Activated CD8-positive, alpha-beta memory T cell treated with anti-CD3 and anti-CD28 coated beads, Interleukin-2, amount 50 U/mL, for 4 hours (primary cell): Measurements from ENCODE around the gene IGLL1.
"Not testable (repeated sequence)": the region's sequence is repeated elsewhere in the genome, so short reads cannot be mapped to it uniquely, and the experiment has no call there.

Experiments used
- DNase-seq: peaks from one replicate; pipeline ENCODE4 v3.0.0-alpha.2; 2020

The IGLL1 gene

DNA sequence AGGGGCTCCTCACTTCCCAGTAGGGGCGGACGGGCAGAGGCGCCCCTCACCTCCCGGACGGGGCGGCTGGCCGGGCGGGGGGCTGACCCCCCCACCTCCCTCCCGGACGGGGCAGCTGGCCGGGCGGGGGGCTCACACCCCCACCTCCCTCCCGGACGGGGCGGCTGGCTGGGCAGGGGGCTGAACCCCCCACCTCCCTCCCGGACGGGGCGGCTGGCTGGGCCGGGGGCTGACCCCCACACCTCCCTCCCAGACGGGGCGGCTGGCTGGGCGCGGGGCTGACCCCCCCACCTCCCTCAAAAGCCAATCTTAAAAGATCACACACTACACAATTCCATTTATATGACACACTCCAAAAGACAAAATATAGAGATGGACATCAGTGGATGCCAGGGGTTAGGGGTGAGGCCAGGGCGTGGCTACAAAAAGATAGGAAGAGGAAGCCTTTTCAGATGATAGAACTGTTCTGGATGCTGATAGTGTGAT is 19.0 kb downstream of the IGLL1 start:
- peak; percentile 4 for DNase-seq

GRCh38 chr22:23560215-23560614 is 19.9 kb downstream of the IGLL1 start:
- DNase-seq: not testable (repeated sequence)

DNA sequence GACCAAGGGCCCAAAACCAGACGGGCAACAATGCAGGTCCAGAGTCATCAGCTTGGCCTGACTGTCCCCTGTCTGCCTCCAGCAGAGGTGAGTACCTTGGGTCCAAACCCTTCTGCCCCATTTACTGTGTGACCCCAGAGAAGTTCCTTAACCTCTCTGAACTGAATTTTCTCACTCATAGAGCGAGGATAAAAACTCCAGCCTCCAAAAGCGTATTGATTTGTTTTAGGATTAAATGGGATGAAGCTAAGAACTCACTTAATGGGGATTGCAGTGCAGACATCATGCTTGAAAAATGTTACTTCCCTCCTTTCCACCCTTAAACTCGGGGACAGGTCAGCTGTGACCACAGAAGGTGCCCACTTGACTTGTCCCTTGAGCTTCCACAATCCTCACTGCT is 22.6 kb downstream of the IGLL1 start:
- no peak for DNase-seq

DNA sequence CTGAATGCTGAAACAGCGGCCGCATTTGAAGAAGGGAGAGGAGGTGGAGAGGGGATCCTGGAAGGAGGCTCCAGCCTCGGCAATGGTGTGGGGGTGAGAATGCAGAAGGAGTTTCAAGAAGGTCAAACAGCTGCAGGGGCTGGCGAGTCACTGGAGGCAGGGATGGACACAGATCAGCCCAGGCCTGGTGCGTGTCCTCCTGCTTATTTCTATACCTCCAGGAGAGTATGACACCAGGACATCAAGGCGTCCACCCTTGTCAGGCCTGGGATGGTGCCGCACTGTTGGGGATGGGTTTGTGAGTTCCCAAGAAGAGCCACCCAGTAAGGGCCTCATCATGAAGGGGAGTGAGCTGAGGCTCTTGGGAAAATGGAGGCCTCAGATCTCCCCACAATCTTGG is 23.1 kb downstream of the IGLL1 start:
- DNase-seq: peak; percentile 2

- peak; percentile 5 for DNase-seq
Measured at GRCh38 chr22:23556026-23556620, 24.0 kb downstream of the IGLL1 start.

DNA sequence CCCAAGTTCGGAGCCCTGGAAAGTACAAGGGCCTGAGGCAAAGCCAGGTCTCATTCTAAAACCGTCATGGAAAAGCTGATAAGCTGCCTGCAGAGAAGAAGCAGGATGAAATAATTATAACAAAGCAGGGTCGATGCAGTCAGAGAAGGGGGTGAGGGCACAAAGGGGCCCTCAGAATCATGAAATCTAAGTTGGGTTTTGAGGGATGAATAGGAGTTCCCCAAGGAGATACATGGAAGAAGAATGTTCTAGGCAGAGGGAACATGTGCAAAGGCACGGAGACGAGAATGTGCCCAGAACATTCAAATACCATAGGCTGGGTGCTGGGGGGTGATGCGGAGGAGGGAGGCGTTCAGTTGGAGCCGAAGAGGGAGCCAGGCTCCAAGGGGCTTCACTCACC is 25.0 kb downstream of the IGLL1 start:
- peak; percentile 1 for DNase-seq

DNA sequence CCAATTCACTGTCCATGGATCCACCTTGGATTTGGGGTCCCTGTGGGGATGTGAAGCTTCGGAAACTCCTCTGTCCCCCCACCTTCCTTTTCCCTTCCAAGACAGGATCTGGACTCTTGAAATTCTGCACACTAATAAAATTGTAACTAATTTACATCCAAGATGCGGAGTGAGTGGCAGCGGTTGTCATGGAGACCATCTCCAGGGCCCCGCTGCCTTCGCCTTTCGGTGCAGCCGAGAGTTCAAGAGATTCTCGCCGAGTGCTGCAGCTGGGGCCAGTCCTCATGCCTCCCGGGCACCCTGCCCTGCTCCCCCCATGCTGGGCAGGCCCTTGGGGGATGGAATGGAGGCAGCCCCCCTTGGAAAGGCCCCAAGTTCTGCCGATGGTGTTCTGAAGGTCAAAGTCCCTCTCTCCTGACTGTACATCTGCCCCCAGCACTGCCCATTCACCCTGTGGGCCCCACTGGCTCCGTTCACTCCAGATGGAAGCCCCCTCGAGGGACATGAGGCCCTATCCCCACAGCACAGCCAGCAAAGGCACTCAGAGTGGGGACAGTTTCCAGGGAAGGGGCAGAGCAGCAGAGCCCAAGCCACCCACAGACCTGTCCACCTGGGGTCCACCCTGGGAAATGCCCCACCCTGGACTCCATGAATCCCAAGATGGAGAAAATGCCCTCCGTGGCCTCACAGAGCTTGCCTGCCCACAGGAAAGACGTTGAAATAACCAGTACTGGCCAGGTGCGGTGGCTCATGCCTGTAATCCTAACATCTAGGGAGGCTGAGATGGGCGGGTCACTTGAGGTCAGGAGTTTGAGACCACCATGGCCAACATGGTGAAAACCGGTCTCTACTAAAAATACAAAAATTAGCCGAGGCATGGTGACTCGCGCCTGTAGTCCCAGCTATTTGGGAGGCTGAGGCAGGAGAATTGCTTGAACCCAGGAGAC is 25.9 kb downstream of the IGLL1 start:
- DNase-seq: peak; percentile 15

GRCh38 chr22:23553438-23553837 is 26.7 kb downstream of the IGLL1 start:
- DNase-seq: no peak

DNA sequence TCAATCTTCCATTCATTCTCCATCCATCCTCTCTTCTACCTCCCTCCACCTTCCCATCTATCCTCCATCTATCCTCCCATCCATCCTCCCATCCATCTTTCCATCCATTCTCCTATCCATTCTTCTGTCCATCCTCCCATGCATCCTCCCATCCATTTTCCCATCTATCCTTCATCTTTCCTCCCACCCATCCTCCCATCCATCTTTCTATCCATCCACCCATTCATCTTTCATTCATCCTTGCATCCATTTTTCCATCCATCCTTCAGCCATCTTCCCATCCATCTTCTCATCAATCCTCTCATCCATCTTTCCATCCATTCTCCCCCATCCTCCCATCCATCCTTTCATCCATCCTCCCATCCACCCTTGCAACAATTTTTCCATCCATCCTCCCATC is 27.5 kb downstream of the IGLL1 start:
- DNase-seq: no peak

DNA sequence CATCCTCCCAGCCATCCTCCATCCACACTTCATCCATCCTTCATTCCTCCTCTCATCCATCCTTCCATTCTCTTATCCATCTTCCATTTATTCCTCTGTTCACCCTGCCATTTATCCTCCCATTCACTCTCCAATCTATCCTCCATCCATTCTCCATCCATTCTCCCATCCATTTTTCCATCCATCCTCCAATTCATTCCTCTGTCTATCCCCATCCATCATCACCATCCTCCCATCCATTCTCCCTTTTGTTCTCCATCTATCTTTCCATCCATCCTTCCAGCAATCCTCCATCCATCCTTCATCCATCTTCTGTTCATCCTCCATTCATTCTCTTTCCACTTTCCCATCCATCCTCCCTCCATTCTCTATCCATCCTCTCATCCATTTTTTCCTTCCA is 28.7 kb downstream of the IGLL1 start:
- no peak for DNase-seq

DNA sequence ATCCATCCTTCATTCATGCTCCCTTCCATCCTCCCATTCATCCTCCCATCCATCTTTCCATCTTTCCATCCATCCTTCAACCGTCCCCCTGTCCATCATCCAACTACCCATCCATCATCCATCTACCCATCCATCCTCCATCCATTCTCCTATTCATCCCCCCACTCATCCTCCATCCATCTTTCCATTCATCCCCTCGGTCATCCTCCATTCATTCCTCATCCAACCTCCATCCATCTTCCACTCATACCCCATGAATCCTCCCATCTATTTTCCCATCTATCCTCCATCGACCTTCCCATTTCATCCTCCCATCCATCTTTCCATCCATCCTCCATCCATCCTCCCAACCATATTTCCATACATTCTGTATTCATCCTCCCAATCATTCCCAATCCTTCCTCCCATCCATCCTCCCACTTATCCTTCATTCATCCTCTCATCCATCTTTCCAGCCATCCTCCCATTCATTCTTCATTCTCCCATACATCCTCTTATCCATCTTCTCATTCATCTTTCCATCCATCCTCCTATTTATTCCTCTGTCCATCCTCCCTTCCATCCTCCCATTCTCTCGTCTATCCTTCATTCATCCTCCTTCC is 29.9 kb downstream of the IGLL1 start:
- no peak for DNase-seq

- DNase-seq: peak; percentile 5
Measured at GRCh38 chr22:23549198-23549595, 30.9 kb downstream of the IGLL1 start.

DNA sequence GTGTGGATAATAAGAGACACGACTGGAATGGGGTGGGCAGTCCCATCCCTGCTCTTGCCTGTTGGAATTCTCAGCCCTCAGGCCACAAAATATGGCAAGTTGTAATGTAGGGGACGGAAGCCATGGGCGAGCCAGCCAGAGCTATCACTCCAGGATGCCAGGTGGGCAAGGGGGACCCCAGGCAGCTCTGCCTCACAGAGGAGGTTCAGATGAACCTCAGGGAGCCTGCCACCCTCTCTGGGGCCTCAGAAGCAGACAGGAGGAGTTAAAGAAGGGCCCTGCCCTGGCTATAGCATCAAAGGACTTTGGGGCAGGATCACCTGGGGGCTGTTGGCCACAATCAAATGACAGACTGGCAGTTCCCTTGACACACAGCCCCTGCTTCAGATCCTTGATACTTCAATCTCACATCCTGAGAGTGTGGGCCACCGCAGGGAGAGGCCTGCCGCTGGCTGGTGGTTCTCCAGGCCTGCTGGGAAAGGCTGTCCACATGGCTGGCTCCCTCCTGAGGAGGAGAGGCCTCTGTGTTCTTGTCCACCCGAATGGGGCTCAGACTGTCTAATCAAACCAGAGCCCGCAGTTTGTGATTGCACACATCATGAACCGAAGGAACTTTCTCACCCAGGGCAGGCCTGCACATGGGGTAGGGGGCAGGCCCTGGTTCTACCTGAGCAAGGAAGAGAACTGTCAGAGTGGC is 31.4 kb downstream of the IGLL1 start:
- DNase-seq: no peak

- DNase-seq: no peak
Measured at GRCh38 chr22:23547818-23548500, 32.1 kb downstream of the IGLL1 start.

GRCh38 chr22:23547382-23547781 is 32.7 kb downstream of the IGLL1 start:
- DNase-seq: peak; percentile 6

DNA sequence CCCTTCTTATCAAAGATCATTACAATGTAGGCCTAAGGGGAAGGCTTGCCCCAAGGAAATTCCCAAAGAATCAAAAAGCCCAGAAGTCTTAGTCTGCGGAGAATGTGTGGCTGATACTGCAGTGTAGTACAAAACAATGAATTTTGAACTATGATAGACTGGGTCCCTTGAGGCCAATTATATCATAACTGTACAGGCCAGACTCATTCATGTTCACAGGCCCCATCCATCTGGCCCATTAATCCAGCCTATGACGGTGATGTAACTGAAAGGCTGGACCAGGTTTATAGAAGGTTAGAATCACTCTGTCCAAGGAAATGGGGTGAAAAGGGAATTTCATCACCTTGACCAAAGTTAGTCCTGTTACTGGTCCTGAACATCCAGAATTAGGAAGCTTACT is 35.2 kb downstream of the IGLL1 start:
- no peak for DNase-seq

- not testable (repeated sequence) for DNase-seq
Measured at GRCh38 chr22:23543506-23544000, 36.5 kb downstream of the IGLL1 start.

- no peak for DNase-seq
Measured at GRCh38 chr22:23542933-23543332, 37.2 kb downstream of the IGLL1 start.

DNA sequence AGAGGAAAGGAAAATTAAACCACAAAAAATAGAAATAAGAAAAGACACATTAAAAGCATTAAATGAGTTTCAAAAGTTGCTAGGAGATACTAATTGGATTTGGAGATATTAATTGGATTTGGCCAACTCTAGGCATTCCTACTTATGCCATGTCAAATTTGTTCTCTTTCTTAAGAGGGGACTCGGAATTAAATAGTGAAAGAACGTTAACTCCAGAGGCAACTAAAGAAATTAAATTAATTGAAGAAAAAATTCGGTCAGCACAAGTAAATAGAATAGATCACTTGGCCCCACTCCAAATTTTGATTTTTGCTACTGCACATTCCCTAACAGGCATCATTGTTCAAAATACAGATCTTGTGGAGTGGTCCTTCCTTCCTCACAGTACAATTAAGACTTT is 37.7 kb downstream of the IGLL1 start:
- not testable (repeated sequence) for DNase-seq

GRCh38 chr22:23541849-23542281 is 38.2 kb downstream of the IGLL1 start:
- peak; percentile 8 for DNase-seq

DNA sequence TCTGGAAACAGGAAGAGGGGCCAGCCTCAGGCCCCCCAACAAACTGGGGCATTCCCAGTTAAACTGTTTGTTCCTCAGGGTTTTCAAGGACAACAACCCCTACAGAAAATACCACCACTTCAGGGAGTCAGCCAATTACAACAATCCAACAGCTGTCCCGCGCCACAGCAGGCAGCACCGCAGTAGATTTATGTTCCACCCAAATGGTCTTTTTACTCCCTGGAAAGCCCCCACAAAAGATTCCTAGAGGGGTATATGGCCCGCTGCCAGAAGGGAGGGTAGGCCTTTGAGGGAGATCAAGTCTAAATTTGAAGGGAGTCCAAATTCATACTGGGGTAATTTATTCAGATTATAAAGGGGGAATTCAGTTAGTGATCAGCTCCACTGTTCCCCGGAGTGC is 39.3 kb downstream of the IGLL1 start:
- peak; percentile 1 for DNase-seq

DNA sequence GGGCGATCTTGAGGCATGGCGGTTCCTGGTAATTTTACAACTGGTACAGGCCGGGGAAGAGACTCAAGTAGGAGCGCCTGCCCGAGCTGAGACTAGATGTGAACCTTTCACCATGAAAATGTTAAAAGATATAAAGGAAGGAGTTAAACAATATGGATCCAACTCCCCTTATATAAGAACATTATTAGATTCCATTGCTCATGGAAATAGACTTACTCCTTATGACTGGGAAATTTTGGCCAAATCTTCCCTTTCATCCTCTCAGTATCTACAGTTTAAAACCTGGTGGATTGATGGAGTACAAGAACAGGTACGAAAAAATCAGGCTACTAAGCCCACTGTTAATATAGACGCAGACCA is 40.3 kb downstream of the IGLL1 start:
- DNase-seq: not testable (repeated sequence)
